ENCODE measurements around the gene CMTM4.

Gene CMTM4

GRCh38 chr16:66703406-66704215 lies 7.1 kb upstream of the CMTM4 start:
- in situ Hi-C loops (cut with HindIII; ENCODE audit: low pct_ligation_motif_present, low sequenced_read_pairs), result no loop called here
- TF ChIP-seq, protein P1, sequence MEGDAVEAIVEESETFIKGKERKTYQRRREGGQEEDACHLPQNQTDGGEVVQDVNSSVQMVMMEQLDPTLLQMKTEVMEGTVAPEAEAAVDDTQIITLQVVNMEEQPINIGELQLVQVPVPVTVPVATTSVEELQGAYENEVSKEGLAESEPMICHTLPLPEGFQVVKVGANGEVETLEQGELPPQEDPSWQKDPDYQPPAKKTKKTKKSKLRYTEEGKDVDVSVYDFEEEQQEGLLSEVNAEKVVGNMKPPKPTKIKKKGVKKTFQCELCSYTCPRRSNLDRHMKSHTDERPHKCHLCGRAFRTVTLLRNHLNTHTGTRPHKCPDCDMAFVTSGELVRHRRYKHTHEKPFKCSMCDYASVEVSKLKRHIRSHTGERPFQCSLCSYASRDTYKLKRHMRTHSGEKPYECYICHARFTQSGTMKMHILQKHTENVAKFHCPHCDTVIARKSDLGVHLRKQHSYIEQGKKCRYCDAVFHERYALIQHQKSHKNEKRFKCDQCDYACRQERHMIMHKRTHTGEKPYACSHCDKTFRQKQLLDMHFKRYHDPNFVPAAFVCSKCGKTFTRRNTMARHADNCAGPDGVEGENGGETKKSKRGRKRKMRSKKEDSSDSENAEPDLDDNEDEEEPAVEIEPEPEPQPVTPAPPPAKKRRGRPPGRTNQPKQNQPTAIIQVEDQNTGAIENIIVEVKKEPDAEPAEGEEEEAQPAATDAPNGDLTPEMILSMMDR (IDR thresholded peaks at IDR 0.05; ENCODE audit: low read depth, low read length, missing control alignments), result no peak

GRCh38 chr16:66701516-66701915 lies 5.0 kb upstream of the CMTM4 start:
- DNase-seq, result no peak
- in situ Hi-C loops (cut with HindIII; ENCODE audit: low pct_ligation_motif_present, low sequenced_read_pairs), result no loop called here
- Histone ChIP-seq H3K36me3 (replicated peaks) (no peaks in the 10 kb centered on the region), H3K4me3 (ENCODE audit: low read depth, low read length) (no peak overlapping the region), H3K27me3 (replicated peaks) (no peaks in the 10 kb centered on the region), H3K27ac (no peak overlapping the region)
- TF ChIP-seq, protein P1 (IDR thresholded peaks at IDR 0.05; ENCODE audit: low read depth, low read length, missing control alignments), result no peak

More at GRCh38 chr16:66703406-66704215, 7.1 kb upstream of the CMTM4 start:
- DNase-seq, result no peak
- Histone ChIP-seq H3K36me3 (replicated peaks) (no peaks in the 10 kb centered on the region), H3K27ac (no peak overlapping the region), H3K4me3 (ENCODE audit: low read depth, low read length) (no peak overlapping the region), H3K27me3 (replicated peaks) (no peaks in the 10 kb centered on the region)

DNA sequence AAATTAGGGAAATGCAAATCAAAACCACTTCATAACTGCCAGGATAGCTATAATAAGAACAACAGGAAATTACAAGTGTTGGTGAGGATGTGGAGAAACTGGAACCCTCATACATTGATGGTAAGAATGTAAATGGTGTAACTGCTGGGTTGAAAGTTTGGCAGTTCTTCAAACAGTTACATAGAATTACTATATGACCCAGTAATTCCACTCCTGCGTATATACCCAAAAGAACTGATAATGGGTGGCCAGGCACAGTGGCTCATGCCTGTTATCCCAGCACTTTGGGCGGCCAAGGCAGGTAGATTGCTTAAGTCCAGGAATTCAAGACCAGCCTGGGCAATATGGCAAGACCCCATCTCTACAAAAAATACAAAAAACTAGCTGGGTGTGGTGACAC lies 4.5 kb upstream of the CMTM4 start:
- TF ChIP-seq, protein P1 (IDR thresholded peaks at IDR 0.05; ENCODE audit: low read depth, low read length, missing control alignments), result no peak
- in situ Hi-C loops (cut with HindIII; ENCODE audit: low pct_ligation_motif_present, low sequenced_read_pairs), result no loop called here
- H3K27ac ChIP-seq, result no peak overlapping the region
- H3K4me3 ChIP-seq (ENCODE audit: low read depth, low read length), result no peak overlapping the region
- DNase-seq, result no peak
- no peaks in the 10 kb centered on the region for H3K36me3 ChIP-seq (replicated peaks)
- H3K27me3 ChIP-seq (replicated peaks), result no peaks in the 10 kb centered on the region

- TF ChIP-seq, protein P1 (IDR thresholded peaks at IDR 0.05; ENCODE audit: low read depth, low read length, missing control alignments), result no peak
- H3K27me3 ChIP-seq (replicated peaks), result no peaks in the 10 kb centered on the region
- no peak overlapping the region for H3K27ac ChIP-seq
- H3K4me3 ChIP-seq (ENCODE audit: low read depth, low read length), result no peak overlapping the region
- no peak for DNase-seq
- H3K36me3 ChIP-seq (replicated peaks), result no peaks in the 10 kb centered on the region
- in situ Hi-C loops (cut with HindIII; ENCODE audit: low pct_ligation_motif_present, low sequenced_read_pairs), result no loop called here
These were observed 3.4 kb upstream of the CMTM4 start for GRCh38 chr16:66699898-66700297.

- H3K27me3 ChIP-seq (replicated peaks), result no peaks in the 10 kb centered on the region
- no peak overlapping the region for H3K27ac ChIP-seq
- in situ Hi-C loops (cut with HindIII; ENCODE audit: low pct_ligation_motif_present, low sequenced_read_pairs), result no loop called here
- TF ChIP-seq, protein P1 (IDR thresholded peaks at IDR 0.05; ENCODE audit: low read depth, low read length, missing control alignments), result no peak
- no peak overlapping the region for H3K4me3 ChIP-seq (ENCODE audit: low read depth, low read length)
- no peak for DNase-seq
- H3K36me3 ChIP-seq (replicated peaks), result no peaks in the 10 kb centered on the region
These were observed 1.5 kb upstream of the CMTM4 start for GRCh38 chr16:66698046-66698445.

All from brain microvascular endothelial cell (primary cell).